NB4 (cell line): ENCODE measurements around the gene HMCN2.

Source experiments
- DNase-seq: peaks from one replicate; pipeline ENCODE4 v3.0.0; 2010; ENCODE audit warnings: low read depth
- H3K4me3 ChIP-seq: one replicate; pipeline ENCODE4 v1.5.1; 2011; ENCODE audit warnings: mild to moderate bottlenecking, low read depth, low read length, moderate library complexity
- CTCF ChIP-seq: IDR thresholded peaks from one replicate; pipeline ENCODE4 v1.5.1; 2012; ENCODE audit warnings: low read depth, low read length
- MAX ChIP-seq: IDR thresholded peaks from 2 replicates; pipeline ENCODE4 v1.6.1; 2011; ENCODE audit warnings: low read depth, low read length
- MYC ChIP-seq: IDR thresholded peaks from 2 replicates; pipeline ENCODE4 v1.6.1; 2011; ENCODE audit warnings: low read depth, low read length
- POLR2A ChIP-seq: IDR thresholded peaks from 2 replicates; pipeline ENCODE4 v1.6.1; 2011; ENCODE audit warnings: mild to moderate bottlenecking; ENCODE audit not compliant: insufficient read length; ENCODE audit errors: extremely low read depth

The HMCN2 gene

GRCh38 chr9:130390390-130390789, 124.8 kb downstream of the HMCN2 start:
- DNase-seq, result no peak
- TF ChIP-seq MAX (no peak), CTCF (no peak), MYC (no peak), POLR2A (no peak)
- H3K4me3 ChIP-seq, result no peak overlapping the region

DNA sequence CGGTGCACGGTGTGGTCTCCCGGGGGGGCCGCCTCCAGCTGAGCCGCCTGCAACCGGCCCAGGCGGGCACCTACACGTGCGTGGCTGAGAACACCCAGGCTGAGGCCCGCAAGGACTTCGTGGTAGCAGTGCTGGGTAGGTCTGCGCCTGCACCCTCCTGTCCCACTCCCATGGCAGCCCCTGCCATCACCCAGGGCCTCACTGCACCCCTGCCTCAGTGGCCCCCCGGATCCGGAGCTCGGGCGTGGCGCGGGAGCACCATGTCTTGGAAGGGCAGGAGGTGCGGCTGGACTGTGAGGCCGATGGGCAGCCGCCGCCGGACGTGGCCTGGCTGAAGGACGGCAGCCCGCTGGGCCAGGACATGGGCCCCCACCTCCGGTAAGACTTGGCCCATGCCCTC, 125.4 kb downstream of the HMCN2 start:
- H3K4me3 ChIP-seq, result no peak overlapping the region
- TF ChIP-seq MYC, result no peak
- TF ChIP-seq CTCF, result no peak
- TF ChIP-seq POLR2A, result no peak
- no peak for TF ChIP-seq MAX
- DNase-seq, result no peak

DNA sequence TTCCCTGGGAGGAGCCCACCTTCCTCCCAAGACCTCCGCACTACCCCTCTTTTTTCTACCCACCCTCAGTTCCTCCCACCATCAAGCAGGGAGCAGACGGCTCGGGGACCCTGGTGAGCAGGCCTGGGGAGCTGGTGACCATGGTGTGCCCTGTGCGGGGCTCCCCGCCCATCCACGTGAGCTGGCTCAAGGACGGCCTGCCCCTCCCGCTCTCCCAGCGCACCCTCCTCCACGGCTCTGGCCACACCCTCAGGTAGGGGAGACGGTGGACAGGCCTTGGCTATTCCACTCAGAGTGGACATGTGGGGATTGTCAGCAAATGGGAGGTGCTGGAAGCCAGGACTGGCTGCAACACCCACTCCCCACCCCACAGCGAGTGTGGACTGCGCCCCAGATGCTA, 126.3 kb downstream of the HMCN2 start:
- H3K4me3 ChIP-seq, result no peak overlapping the region
- no peak for DNase-seq
- TF ChIP-seq MYC, result no peak
- TF ChIP-seq MAX, result no peak
- no peak for TF ChIP-seq CTCF
- TF ChIP-seq POLR2A, result no peak

DNA sequence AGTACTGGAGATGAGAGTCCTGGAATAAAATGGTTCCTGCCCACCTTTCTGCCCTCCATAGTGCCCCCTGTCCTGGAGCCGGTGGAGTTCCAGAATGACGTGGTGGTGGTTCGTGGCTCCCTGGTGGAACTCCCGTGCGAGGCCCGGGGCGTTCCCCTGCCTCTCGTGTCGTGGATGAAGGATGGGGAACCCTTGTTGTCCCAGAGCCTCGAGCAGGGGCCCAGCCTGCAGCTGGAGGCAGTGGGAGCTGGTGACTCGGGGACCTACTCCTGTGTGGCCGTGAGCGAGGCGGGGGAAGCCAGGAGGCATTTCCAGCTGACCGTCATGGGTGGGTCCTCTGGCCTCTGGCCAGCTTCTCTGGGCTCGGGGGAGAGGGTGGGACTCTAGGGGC, 128.1 kb downstream of the HMCN2 start:
- TF ChIP-seq POLR2A (no peak), CTCF (no peak), MYC (no peak), MAX (no peak)
- no peak for DNase-seq

DNA sequence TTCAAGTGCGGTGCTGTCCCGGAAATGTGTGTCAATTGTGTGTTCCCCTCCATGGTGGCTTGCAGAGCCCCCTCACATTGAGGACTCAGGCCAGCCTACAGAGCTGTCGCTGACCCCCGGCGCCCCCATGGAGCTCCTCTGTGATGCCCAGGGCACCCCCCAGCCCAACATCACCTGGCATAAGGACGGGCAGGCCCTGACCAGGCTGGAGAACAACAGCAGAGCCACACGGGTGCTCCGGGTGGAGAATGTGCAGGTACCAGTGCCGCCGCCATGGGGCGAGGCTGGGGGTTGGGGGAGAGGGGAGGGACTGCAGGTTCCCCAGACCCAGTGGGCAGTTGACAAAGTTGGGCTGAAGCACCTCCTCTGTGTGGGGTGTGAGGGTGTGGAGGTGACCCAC, 128.8 kb downstream of the HMCN2 start:
- TF ChIP-seq MYC (no peak), CTCF (no peak), MAX (no peak), POLR2A (no peak)

More for the DNA sequence above, 128.1 kb downstream of the HMCN2 start:
- H3K4me3 ChIP-seq, result no peak overlapping the region

More for the DNA sequence above, 128.8 kb downstream of the HMCN2 start:
- DNase-seq, result no peak
- no peak overlapping the region for H3K4me3 ChIP-seq
